Measurements from ENCODE around the gene RAG1.
A peak's percentile ranks its signal among the peaks of the same experiment; 100 is the strongest.

RAG1 gene

DNA sequence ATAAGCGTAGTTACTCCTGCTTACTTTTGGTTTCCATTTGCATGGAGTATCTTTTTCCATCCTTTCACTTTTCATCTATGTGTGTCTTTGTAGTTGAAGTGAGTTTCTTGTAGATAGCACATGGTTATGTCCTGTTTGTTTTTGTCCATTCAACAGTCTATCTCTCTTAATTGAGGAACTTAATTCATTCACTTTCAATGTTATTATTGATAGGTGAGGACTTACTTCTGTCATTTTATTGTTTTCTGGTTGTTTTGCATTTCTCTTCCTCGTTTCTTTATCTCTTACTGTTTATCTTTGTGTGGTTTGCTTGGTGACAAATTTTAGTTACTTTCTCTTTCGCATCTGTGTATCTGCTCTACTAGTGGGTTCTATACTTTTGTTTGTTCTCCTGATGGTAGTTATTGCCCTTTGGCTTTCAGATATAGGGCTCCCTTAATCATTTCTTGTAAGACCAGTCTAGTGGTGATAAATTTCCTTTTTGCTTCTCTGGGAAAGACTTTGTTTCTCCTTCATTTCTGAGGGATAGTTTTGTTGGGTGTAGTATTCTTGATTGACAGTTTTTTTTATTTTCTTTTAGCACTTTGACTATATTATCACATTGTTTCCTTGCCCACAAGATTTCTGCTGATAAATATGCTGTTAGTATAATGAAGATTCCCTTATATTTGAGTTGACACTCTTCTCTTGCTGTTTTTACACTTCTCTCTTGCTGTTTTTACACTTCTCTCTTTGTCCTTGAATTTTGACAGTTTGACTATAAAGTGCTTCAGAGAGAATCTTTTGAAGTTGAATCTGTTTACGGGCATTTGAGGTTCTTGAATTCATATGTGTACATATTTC, 9.0 kb upstream of the RAG1 start:
- no peaks in the 10 kb centered on the region for H4K20me1 ChIP-seq (ENCODE audit: insufficient read depth, low read length)
- H3K4me2 ChIP-seq (ENCODE audit: low read length) = no peak overlapping the region
- H3K4me3 ChIP-seq (ENCODE audit: low read length) = no peak overlapping the region
- no peaks in the 10 kb centered on the region for H3K4me1 ChIP-seq (ENCODE audit: low read length)
- no peaks in the 10 kb centered on the region for H3K79me2 ChIP-seq (ENCODE audit: low read length)
- no peak overlapping the region for H2AFZ ChIP-seq (ENCODE audit: low read depth, low read length)
- no peak overlapping the region for H3K27ac ChIP-seq (ENCODE audit: low read length)
- peaks cover 28% of the 10 kb centered on the region for H3K27me3 ChIP-seq (ENCODE audit: low read depth, low read length)
- H3K9ac ChIP-seq (ENCODE audit: low read length) = no peak overlapping the region
- no peak for TF ChIP-seq EZH2phosphoT487 (IDR thresholded peaks at IDR 0.05; ENCODE audit: low read depth)
- TF ChIP-seq CTCF (IDR thresholded peaks at IDR 0.05; ENCODE audit: low read depth, low read length) = no peak
- no peaks in the 10 kb centered on the region for H3K36me3 ChIP-seq (replicated peaks; ENCODE audit: low read depth, low read length)
- no peaks in the 10 kb centered on the region for H3K9me3 ChIP-seq (ENCODE audit: insufficient read depth, low read length)

DNA sequence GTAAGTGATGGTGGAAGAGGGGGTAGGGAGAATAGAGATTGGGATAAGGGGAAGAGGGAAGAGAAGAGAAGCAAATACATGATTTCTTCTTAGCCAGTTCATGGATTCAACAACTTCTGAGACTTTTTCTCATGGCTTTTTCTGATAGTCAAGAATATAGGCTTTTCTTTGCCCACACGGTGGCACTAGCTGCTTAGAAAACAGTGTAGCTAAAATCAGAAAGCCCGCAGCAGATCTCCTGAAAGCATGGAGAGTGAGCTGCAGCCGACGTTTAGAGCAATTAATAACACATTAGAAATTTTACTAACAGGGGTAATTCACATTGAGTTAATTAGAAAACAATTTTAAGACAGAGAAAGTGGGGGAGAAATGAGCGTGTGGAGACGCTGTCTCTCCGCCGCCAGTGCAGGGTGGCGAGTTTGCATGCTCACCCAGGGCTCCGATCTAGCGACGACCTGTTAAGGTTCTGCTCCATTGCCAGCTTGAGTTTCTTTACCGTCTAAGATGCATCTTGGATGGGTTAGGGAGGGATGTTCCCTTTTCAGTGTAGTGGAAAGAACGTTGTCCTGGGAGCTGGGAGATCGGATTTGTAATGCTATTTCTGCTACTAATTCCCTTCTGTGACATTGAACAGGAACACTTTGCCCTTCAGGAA, 3.3 kb upstream of the RAG1 start:
- Histone ChIP-seq H3K4me1 (ENCODE audit: low read length) (no peaks in the 10 kb centered on the region), H3K9ac (ENCODE audit: low read length) (no peak overlapping the region), H3K79me2 (ENCODE audit: low read length) (no peaks in the 10 kb centered on the region), H3K4me3 (ENCODE audit: low read length) (peak overlapping the region; percentile 69), H2AFZ (ENCODE audit: low read depth, low read length) (peak overlapping the region; percentile 49), H4K20me1 (ENCODE audit: insufficient read depth, low read length) (no peaks in the 10 kb centered on the region), H3K27ac (ENCODE audit: low read length) (no peak overlapping the region), H3K9me3 (ENCODE audit: insufficient read depth, low read length) (no peaks in the 10 kb centered on the region), H3K36me3 (replicated peaks; ENCODE audit: low read depth, low read length) (no peaks in the 10 kb centered on the region), H3K27me3 (ENCODE audit: low read depth, low read length) (peaks cover 53% of the 10 kb centered on the region), H3K4me2 (ENCODE audit: low read length) (peak overlapping the region; percentile 67)
- TF ChIP-seq CTCF (IDR thresholded peaks at IDR 0.05; ENCODE audit: low read depth, low read length) = peak; percentile 87
- no peak for TF ChIP-seq EZH2phosphoT487 (IDR thresholded peaks at IDR 0.05; ENCODE audit: low read depth)

DNA sequence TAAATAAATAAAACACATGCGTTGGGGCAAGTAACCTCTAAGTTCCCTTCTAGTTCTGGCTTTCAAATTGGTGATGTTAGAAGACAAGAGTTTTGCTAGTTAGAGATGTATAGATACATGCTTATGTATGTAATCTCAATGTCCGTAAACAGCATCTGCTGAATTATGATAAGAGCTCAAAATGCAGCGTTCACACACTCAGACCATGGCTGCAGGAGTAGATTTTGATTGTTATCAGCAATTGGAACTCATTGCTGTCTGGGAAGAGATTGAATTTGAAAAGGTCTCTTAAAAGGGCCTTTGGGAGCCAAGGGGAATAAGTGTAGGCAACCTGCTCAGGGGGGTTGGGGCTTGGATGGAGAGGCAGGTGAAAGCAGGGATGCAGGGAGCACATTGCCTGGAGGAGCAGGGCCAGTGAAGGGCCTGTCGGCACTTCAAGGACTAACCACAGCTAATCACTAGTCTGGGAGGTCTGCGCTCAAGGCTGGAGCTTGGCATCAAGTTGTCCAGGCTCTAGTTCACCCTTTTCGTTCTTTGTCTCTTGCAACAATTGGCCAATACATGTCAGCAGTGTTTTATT, 2.7 kb upstream of the RAG1 start:
- TF ChIP-seq EZH2phosphoT487 (IDR thresholded peaks at IDR 0.05; ENCODE audit: low read depth) (no peak), CTCF (IDR thresholded peaks at IDR 0.05; ENCODE audit: low read depth, low read length) (no peak)
- peak overlapping the region; percentile 67 for H3K4me2 ChIP-seq (ENCODE audit: low read length)
- H3K27me3 ChIP-seq (ENCODE audit: low read depth, low read length) = peaks cover 47% of the 10 kb centered on the region
- peak overlapping the region; percentile 49 for H2AFZ ChIP-seq (ENCODE audit: low read depth, low read length)
- H3K9me3 ChIP-seq (ENCODE audit: insufficient read depth, low read length) = no peaks in the 10 kb centered on the region
- H3K27ac ChIP-seq (ENCODE audit: low read length) = no peak overlapping the region
- H3K9ac ChIP-seq (ENCODE audit: low read length) = no peak overlapping the region
- H3K79me2 ChIP-seq (ENCODE audit: low read length) = no peaks in the 10 kb centered on the region
- no peaks in the 10 kb centered on the region for H3K36me3 ChIP-seq (replicated peaks; ENCODE audit: low read depth, low read length)
- H3K4me1 ChIP-seq (ENCODE audit: low read length) = no peaks in the 10 kb centered on the region
- no peaks in the 10 kb centered on the region for H4K20me1 ChIP-seq (ENCODE audit: insufficient read depth, low read length)
- peak overlapping the region; percentile 69 for H3K4me3 ChIP-seq (ENCODE audit: low read length)

GRCh38 chr11:36566407-36567053, 1.3 kb upstream of the RAG1 start:
- TF ChIP-seq EZH2phosphoT487 (IDR thresholded peaks at IDR 0.05; ENCODE audit: low read depth) = no peak
- no peak for TF ChIP-seq CTCF (IDR thresholded peaks at IDR 0.05; ENCODE audit: low read depth, low read length)
- Histone ChIP-seq H2AFZ (ENCODE audit: low read depth, low read length) (no peak overlapping the region), H3K4me3 (ENCODE audit: low read length) (no peak overlapping the region), H3K27me3 (ENCODE audit: low read depth, low read length) (peaks cover 52% of the 10 kb centered on the region), H3K36me3 (replicated peaks; ENCODE audit: low read depth, low read length) (no peaks in the 10 kb centered on the region), H3K9ac (ENCODE audit: low read length) (no peak overlapping the region), H4K20me1 (ENCODE audit: insufficient read depth, low read length) (no peaks in the 10 kb centered on the region), H3K9me3 (ENCODE audit: insufficient read depth, low read length) (no peaks in the 10 kb centered on the region), H3K4me1 (ENCODE audit: low read length) (no peaks in the 10 kb centered on the region), H3K4me2 (ENCODE audit: low read length) (no peak overlapping the region), H3K27ac (ENCODE audit: low read length) (no peak overlapping the region), H3K79me2 (ENCODE audit: low read length) (no peaks in the 10 kb centered on the region)

All from OCI-LY3 (cell line).